ENCODE results near the gene KLHL34.

KLHL34 gene

GRCh38 chrX:21655901-21656586 lies 2.1 kb downstream of the KLHL34 start:
- DNase-seq (ENCODE audit: low read depth, low spot score), result no peak

GRCh38 chrX:21645886-21646285 lies 12.2 kb downstream of the KLHL34 start:
- DNase-seq (ENCODE audit: low read depth, low spot score), result no peak

GRCh38 chrX:21645431-21645830 lies 12.7 kb downstream of the KLHL34 start:
- peak; percentile 37 for DNase-seq (ENCODE audit: low read depth, low spot score)

GRCh38 chrX:21639775-21640174 lies 18.4 kb downstream of the KLHL34 start:
- no peak for DNase-seq (ENCODE audit: low read depth, low spot score)

GRCh38 chrX:21638311-21638710 lies 19.8 kb downstream of the KLHL34 start:
- DNase-seq (ENCODE audit: low read depth, low spot score), result peak; percentile 36

- peak; percentile 63 for DNase-seq (ENCODE audit: low read depth, low spot score)
Observed at GRCh38 chrX:21632027-21632426, 26.1 kb downstream of the KLHL34 start.

GRCh38 chrX:21623778-21624501 lies 34.2 kb downstream of the KLHL34 start:
- DNase-seq (ENCODE audit: low read depth, low spot score), result no peak

GRCh38 chrX:21620234-21620633 lies 37.9 kb downstream of the KLHL34 start:
- DNase-seq (ENCODE audit: low read depth, low spot score), result no peak

- no peak for DNase-seq (ENCODE audit: low read depth, low spot score)
Observed at GRCh38 chrX:21616386-21616785, 41.7 kb downstream of the KLHL34 start.

- DNase-seq (ENCODE audit: low read depth, low spot score), result no peak
Observed at GRCh38 chrX:21612154-21612553, 46.0 kb downstream of the KLHL34 start.

GRCh38 chrX:21610168-21610567 lies 48.0 kb downstream of the KLHL34 start:
- no peak for DNase-seq (ENCODE audit: low read depth, low spot score)

GRCh38 chrX:21606002-21606401 lies 52.1 kb downstream of the KLHL34 start:
- no peak for DNase-seq (ENCODE audit: low read depth, low spot score)
